Measurements from ENCODE around the gene CD82.

DNA sequence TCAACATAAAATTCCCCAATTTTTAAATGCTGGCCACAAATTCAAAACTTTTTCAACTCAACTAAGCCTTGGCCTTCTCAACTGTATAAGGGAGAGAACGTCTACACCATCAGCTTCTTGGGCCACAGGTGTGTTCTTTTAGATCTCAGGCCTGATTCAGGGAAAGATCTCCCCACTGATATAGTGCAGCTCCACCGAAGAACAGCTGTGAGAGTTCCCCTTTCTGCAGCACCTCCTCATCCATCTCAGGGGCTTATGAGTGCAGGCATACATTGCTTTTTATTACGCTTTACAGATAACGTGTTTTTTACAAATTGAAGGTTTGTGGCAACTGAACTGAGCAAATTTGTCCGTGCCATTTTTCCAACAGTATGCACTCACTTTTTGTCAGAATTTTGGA is 8.0 kb upstream of the CD82 start:
- TF ChIP-seq CTCF (IDR thresholded peaks at IDR 0.05) (no peak), POLR2A (IDR thresholded peaks at IDR 0.05) (no peak)
